H1 (cell line): Measurements from ENCODE around the gene RAP2A. TPM values are rescaled to one million over a fixed set of nuclear protein-coding genes. Genes with fewer than 3 reads are reported as not detected.

ENCODE experiments used
- CTCF ChIA-PET: fragments of 300-600 bp; sonication (Branson Sonifier 250); formaldehyde crosslinking; loops from one replicate; lab custom pipeline; 2021; ENCODE audit not compliant: partially characterized antibody; lab: Charles Lee
- POLR2A ChIA-PET: fragments of 300-600 bp; sonication (Branson Sonifier 250); formaldehyde crosslinking; loops from one replicate; lab custom pipeline; 2021; ENCODE audit warnings: inconsistent platforms; ENCODE audit not compliant: partially characterized antibody; lab: Charles Lee
- DNase-seq, 2 experiments: peaks; one replicate each; pipeline versions ENCODE4 v3.0.0 to v3.0.0-alpha.2; 2010 to 2022; ENCODE audit warnings: low spot score in 2 of 2, low read depth in 1 of 2, mixed read lengths in 1 of 2
- FAIRE-seq: peaks from 2 replicates; lab custom pipeline; 2011; peaks lifted over from hg19 to GRCh38; lab: Jason Lieb, UNC
- H2AFZ ChIP-seq: 2 replicates; pipeline ENCODE4 v1.8.1; 2012; ENCODE audit warnings: low read length, inconsistent platforms
- H2AK5ac ChIP-seq: 2 replicates; pipeline ENCODE4 v1.6.1; 2013; ENCODE audit warnings: low read depth, low read length
- H2BK120ac ChIP-seq: replicated peaks from 2 replicates; pipeline ENCODE3; 2013; ENCODE audit warnings: low read depth, low read length, inconsistent platforms
- H2BK12ac ChIP-seq: 2 replicates; pipeline ENCODE4 v1.6.1; 2013; ENCODE audit warnings: low read depth, low read length
- H2BK15ac ChIP-seq: 2 replicates; pipeline ENCODE4 v1.6.1; 2013; ENCODE audit warnings: low read length
- H2BK20ac ChIP-seq: 2 replicates; pipeline ENCODE4 v1.6.1; 2013; ENCODE audit warnings: low read length
- H2BK5ac ChIP-seq: 2 replicates; pipeline ENCODE4 v1.6.1; 2013; ENCODE audit warnings: low read depth, low read length
- H3K14ac ChIP-seq: 2 replicates; pipeline ENCODE4 v1.6.1; 2013; ENCODE audit warnings: inconsistent platforms; ENCODE audit not compliant: insufficient read length
- H3K18ac ChIP-seq: 2 replicates; pipeline ENCODE4 v1.6.1; 2013; ENCODE audit warnings: low read length; ENCODE audit errors: extremely low read depth
- H3K23ac ChIP-seq: 2 replicates; pipeline ENCODE4 v1.6.1; 2013; ENCODE audit warnings: inconsistent platforms; ENCODE audit not compliant: insufficient read length
- H3K23me2 ChIP-seq: 2 replicates; pipeline ENCODE4 v1.6.1; 2013; ENCODE audit warnings: low read depth, low read length
- H3K27ac ChIP-seq: 2 replicates; pipeline ENCODE4 v1.6.1; 2011; ENCODE audit warnings: low read depth, low read length, inconsistent platforms
- H3K27me3 ChIP-seq, 4 experiments: replicated peaks in 1 of 4; 1 replicate in 1 of 4; 2 replicates in 3 of 4; pipeline versions ENCODE4 v1.6.1 to v1.8.1; 2011 to 2013; ENCODE audit warnings: low read length in 3 of 4, mild to moderate bottlenecking in 3 of 4, inconsistent platforms in 2 of 4, mixed read lengths in 2 of 4, moderate library complexity in 1 of 4; ENCODE audit not compliant: control insufficient read depth in 3 of 4, insufficient read depth in 3 of 4; ENCODE audit errors: extremely low read depth in 1 of 4
- H3K36me3 ChIP-seq, 4 experiments: 2 replicates each; pipeline versions ENCODE4 v1.6.1 to v1.8.1; 2011 to 2013; ENCODE audit warnings: mild to moderate bottlenecking in 4 of 4, low read length in 3 of 4, moderate library complexity in 2 of 4, control low read depth in 1 of 4, inconsistent platforms in 1 of 4; ENCODE audit not compliant: insufficient read depth in 4 of 4, control insufficient read depth in 2 of 4
- H3K4ac ChIP-seq: replicated peaks from 2 replicates; pipeline ENCODE3; 2013; ENCODE audit warnings: low read length, low read depth, mixed read lengths, inconsistent platforms; ENCODE audit not compliant: insufficient read length
- H3K4me1 ChIP-seq, 4 experiments: replicated peaks in 1 of 4; 1 replicate in 1 of 4; 2 replicates in 3 of 4; pipeline versions ENCODE4 v1.6.1 to v1.8.1; 2011 to 2013; ENCODE audit warnings: low read length in 3 of 4, inconsistent platforms in 2 of 4, mixed read lengths in 1 of 4; ENCODE audit not compliant: insufficient read depth in 4 of 4, control insufficient read depth in 3 of 4
- H3K4me2 ChIP-seq, 2 experiments: 2 replicates each; pipeline versions ENCODE4 v1.6.1 to v1.8.1; 2011 to 2013; ENCODE audit warnings: low read depth in 2 of 2, low read length in 2 of 2, control low read depth in 1 of 2, inconsistent platforms in 1 of 2, mild to moderate bottlenecking in 1 of 2; ENCODE audit not compliant: insufficient read depth in 1 of 2
- H3K4me3 ChIP-seq, 4 experiments: fragments of 200-600, 300-600 bp in 1 of 4; sonication (generic), shearing (Covaris generic), sonication (Bioruptor Twin) in 1 of 4; 2 replicates each; pipeline versions ENCODE4 v1.5.1 to v1.8.1; 2011 to 2016; ENCODE audit warnings: low read length in 4 of 4, low read depth in 3 of 4, control low read depth in 2 of 4, inconsistent platforms in 2 of 4, mild to moderate bottlenecking in 2 of 4, mixed read lengths in 1 of 4, moderate library complexity in 1 of 4; ENCODE audit not compliant: insufficient read depth in 2 of 4; ENCODE audit errors: extremely low read depth in 1 of 4
- H3K56ac ChIP-seq: replicated peaks from 2 replicates; pipeline ENCODE3; 2013; ENCODE audit warnings: low read depth, mild to moderate bottlenecking, mixed read lengths, low read length, inconsistent platforms; ENCODE audit not compliant: insufficient read length
- H3K79me1 ChIP-seq: 2 replicates; pipeline ENCODE4 v1.6.1; 2013; ENCODE audit warnings: low read depth, low read length, control low read depth
- H3K79me2 ChIP-seq, 2 experiments: 2 replicates each; pipeline versions ENCODE4 v1.6.1 to v1.8.1; 2012 to 2013; ENCODE audit warnings: low read length in 2 of 2, mild to moderate bottlenecking in 2 of 2, inconsistent platforms in 1 of 2; ENCODE audit not compliant: insufficient read depth in 2 of 2, control insufficient read depth in 1 of 2
- H3K9ac ChIP-seq, 4 experiments: replicated peaks in 1 of 4; 1 replicate in 1 of 4; 2 replicates in 3 of 4; pipeline versions ENCODE4 v1.6.1 to v1.8.1; 2011 to 2013; ENCODE audit warnings: low read depth in 3 of 4, low read length in 3 of 4, control low read depth in 2 of 4, mild to moderate bottlenecking in 2 of 4, moderate library complexity in 2 of 4, inconsistent platforms in 1 of 4; ENCODE audit errors: extremely low read depth in 1 of 4
- H3K9me3 ChIP-seq, 2 experiments: 2 replicates each; pipeline versions ENCODE4 v1.6.1 to v1.8.1; 2012 to 2013; ENCODE audit warnings: mild to moderate bottlenecking in 2 of 2, moderate library complexity in 2 of 2, control low read depth in 1 of 2, inconsistent platforms in 1 of 2, low read depth in 1 of 2, low read length in 1 of 2, mixed read lengths in 1 of 2; ENCODE audit not compliant: insufficient read depth in 2 of 2
- H4K20me1 ChIP-seq, 2 experiments: replicated peaks in 1 of 2; 2 replicates each; pipeline versions ENCODE3 to v1.8.1; 2011 to 2013; ENCODE audit warnings: inconsistent platforms in 2 of 2, low read length in 2 of 2, mild to moderate bottlenecking in 1 of 2; ENCODE audit not compliant: insufficient read depth in 2 of 2, control insufficient read depth in 1 of 2
- H4K5ac ChIP-seq: 2 replicates; pipeline ENCODE4 v1.6.1; 2013; ENCODE audit warnings: low read length, low read depth, mixed read lengths, inconsistent platforms; ENCODE audit not compliant: insufficient read length
- H4K8ac ChIP-seq: 2 replicates; pipeline ENCODE4 v1.8.0; 2013; ENCODE audit warnings: mild to moderate bottlenecking, moderate library complexity, low read length, inconsistent platforms; ENCODE audit not compliant: insufficient read depth; ENCODE audit errors: extremely low read depth
- H4K91ac ChIP-seq: replicated peaks from 2 replicates; pipeline ENCODE3; 2013; ENCODE audit warnings: low read length, mixed read lengths, inconsistent platforms; ENCODE audit not compliant: insufficient read length
- ASH2L ChIP-seq: fragments of 200-600, 300-600 bp; sonication (generic); IDR thresholded peaks from one replicate; pipeline ENCODE4 v1.7.1; 2017; ENCODE audit warnings: low read length
- CBX5 ChIP-seq: fragments of 300-800, 300-1000 bp; sonication (generic); IDR thresholded peaks from 2 replicates; pipeline ENCODE4 v1.7.1; 2016; ENCODE audit warnings: antibody characterized with exemption, low read length, low read depth
- KDM4A ChIP-seq: IDR thresholded peaks from one replicate; pipeline ENCODE4 v1.7.1; 2012; ENCODE audit warnings: low read depth, mild to moderate bottlenecking, moderate library complexity, low read length, inconsistent platforms; ENCODE audit not compliant: severe bottlenecking
- NANOG ChIP-seq: IDR thresholded peaks from 2 replicates; pipeline ENCODE4 v1.6.1; 2011; ENCODE audit warnings: low read length, low read depth, mild to moderate bottlenecking, inconsistent platforms; ENCODE audit not compliant: insufficient read depth, poor library complexity, severe bottlenecking
- PHF8 ChIP-seq: fragments of 200-600 bp; sonication (generic); conservative IDR thresholded peaks from 2 replicates; pipeline ENCODE4 v1.7.1; 2012; ENCODE audit warnings: low read depth, mild to moderate bottlenecking, inconsistent platforms, low read length, moderate library complexity
- RBBP5 ChIP-seq: IDR thresholded peaks from 2 replicates; pipeline ENCODE4 v1.7.1; 2012; ENCODE audit warnings: low read depth, mild to moderate bottlenecking, inconsistent platforms, low read length, moderate library complexity, borderline replicate concordance
- SAP30 ChIP-seq: fragments of 300-600 bp; sonication (generic); IDR thresholded peaks from 2 replicates; pipeline ENCODE4 v1.7.1; 2012; ENCODE audit warnings: low read length, moderate library complexity, mild to moderate bottlenecking, inconsistent platforms; ENCODE audit not compliant: insufficient read depth, insufficient replicate concordance
- SIN3A ChIP-seq, 2 experiments: IDR thresholded peaks in 1 of 2; conservative IDR thresholded peaks in 1 of 2; 2 replicates each; pipeline ENCODE4 v1.6.1; 2011 to 2012; ENCODE audit warnings: low read length in 2 of 2, improper control_type of control experiment in 1 of 2, low read depth in 1 of 2, mild to moderate bottlenecking in 1 of 2
- TAF7 ChIP-seq: optimal IDR thresholded peaks from 2 replicates; pipeline ENCODE3; 2011; ENCODE audit warnings: low read depth, mild to moderate bottlenecking, inconsistent platforms, low read length, moderate library complexity, borderline replicate concordance
- WGBS, 2 experiments: shearing (Covaris generic) in 1 of 2; methylation state at CpG; one replicate each; pipeline versions ENCODE4 v1.1.6 to v1.1.7; 2013 to 2015; ENCODE audit warnings: low lambda C conversion rate in 2 of 2, mixed read lengths in 2 of 2, inconsistent platforms in 1 of 2, low coverage in 1 of 2, missing lambda C conversion rate in 1 of 2; ENCODE audit not compliant: insufficient replicate concordance in 2 of 2, insufficient coverage in 1 of 2, insufficient read length in 1 of 2; ENCODE audit errors: extremely low coverage in 1 of 2, missing lambda C conversion rate in 1 of 2; 5-methylcytosine and 5-hydroxymethylcytosine counted together
- polyA plus RNA-seq, 7 experiments: library from polyadenylated mRNA; depleted of rRNA in 3 of 7; stranded (reverse) in 5 of 7; unstranded in 2 of 7; fragments of >200 nt in 5 of 7; fragments of 200-250 nt in 2 of 7; gene quantifications; 1 replicate in 5 of 7; 2 replicates in 1 of 7; 4 replicates in 1 of 7; pipeline versions ENCODE4 v1.2.1 to v1.2.3, GENCODE V29; 2011 to 2013; ENCODE audit warnings: missing spikeins in 2 of 7, mixed read lengths in 2 of 7
- total RNA-seq: library from RNA; stranded (reverse); fragmentation: NEBNext Ultra II Directional; extraction: Animal tissue kit (Norgen Biotek cat#: 25700); gene quantifications from 2 replicates; pipeline ENCODE4 v1.2.1, GENCODE V29; 2021

Gene RAP2A
- total and polyA plus RNA-seq, 2 of the 8 experiments (the other 6 are each of a cell fraction or from before 2014, with no cell fraction given), result 8.4 to 43.4 TPM

GRCh38 chr13:97434397-97435201 lies 630 bp downstream of the RAP2A start:
- no peak for FAIRE-seq
- Histone ChIP-seq H3K14ac (no peak overlapping the region), H2AFZ (peak overlapping the region; percentile 90), H3K56ac (no peak overlapping the region), H3K9me3 (no peaks in the 10 kb centered on the region), H3K4me3 (peak overlapping the region; percentile 73 to 85 (median 80)), H3K79me2 (peaks cover 3 to 50% of the 10 kb centered on the region in 2 experiments; a peak in 3 of 4 replicates), H3K27ac (peak overlapping the region; percentile 67), H4K8ac (peak overlapping the region; percentile 92), H4K5ac (peak overlapping the region; percentile 45), H4K20me1 (peaks cover 0 to 3% of the 10 kb centered on the region in 2 experiments), H3K4me1 (peaks cover 0 to 3% (median 1%) of the 10 kb centered on the region in 4 experiments; a peak in 2 of 7 replicates), H3K18ac (peak overlapping the region; percentile 19), H2BK20ac (no peak overlapping the region), H2BK5ac (0 out of 2 replicates have a peak overlapping the region, but pooled peaks have one; percentile 27), H2BK15ac (no peak overlapping the region), H3K9ac (peak overlapping the region; percentile 83 to 91 (median 88)), H3K27me3 (no peaks in the 10 kb centered on the region), H3K23me2 (peaks cover 12% of the 10 kb centered on the region), H3K4ac (no peak overlapping the region), H2BK120ac (no peak overlapping the region), H2BK12ac (no peak overlapping the region), H4K91ac (peak overlapping the region; percentile 79), H3K36me3 (peaks cover 0 to 5% (median 0%) of the 10 kb centered on the region in 4 experiments; a peak in 2 of 8 replicates), H3K79me1 (peaks cover 3% of the 10 kb centered on the region; the same call in 1 of the 2 replicates), H3K4me2 (peak overlapping the region; percentile 84 to 93), H2AK5ac (no peak overlapping the region), H3K23ac (no peak overlapping the region)
- 2% methylated on average over 37 of the region's 60 CpGs; no CpG with 5 or more reads in 1 of the 2 experiments for WGBS, 2 experiments
- DNase-seq, result peak in 1 of 2 experiments; percentile 55
- ChIA-PET CTCF (interaction anchor here (0.6 kb wide), 1 partner anchor 147 kb away, joined by 4 read pairs; no protein-coding TSS in a partner anchor), POLR2A (interaction anchor here (0.7 to 2.7 kb wide), 4 partner anchors 12 to 114 kb away, joined by 3 to 11 read pairs (median 4); no protein-coding TSS in a partner anchor)
- TF ChIP-seq KDM4A (peak; percentile 92), RBBP5 (peak; percentile 61; the same call in 1 of the 2 replicates), SIN3A (conservative IDR thresholded peaks at IDR 0.05 in 1 of 2, IDR thresholded peaks at IDR 0.05 in 1 of 2; ENCODE audit: low read depth in 1 of 2, low read length in 2 of 2) (peak in 1 of 2 experiments; percentile 48; a peak in 1 of 4 replicates), TAF7 (no peak), CBX5 (no peak), ASH2L (peak; percentile 75), PHF8 (peak; percentile 59; the same call in 1 of the 2 replicates), SAP30 (peak; percentile 51), NANOG (no peak)
